SU-DHL-6 (cell line): ENCODE data around the gene LRGUK.
A peak's percentile ranks its signal among the peaks of the same experiment; 100 is the strongest.

ENCODE experiments used
- H2AFZ ChIP-seq: fragments of 200-600 bp; sonication (generic); 2 replicates; pipeline ENCODE4 v1.6.1; 2014; ENCODE audit warnings: low read depth, mild to moderate bottlenecking, moderate library complexity, mixed read lengths, antibody characterized with exemption, low read length; ENCODE audit not compliant: severe bottlenecking
- H3F3A ChIP-seq: fragments of 200-600 bp; shearing (Covaris generic); 2 replicates; pipeline ENCODE4 v1.6.0; 2016; ENCODE audit warnings: antibody characterized with exemption, mild to moderate bottlenecking; ENCODE audit not compliant: insufficient read depth
- H3K27ac ChIP-seq: fragments of 200-600 bp; sonication (generic); 2 replicates; pipeline ENCODE4 v1.5.1; 2016; ENCODE audit warnings: low read depth, mild to moderate bottlenecking, low read length, moderate library complexity, mixed read lengths
- H3K27me3 ChIP-seq: fragments of 200-600 bp; sonication (generic), shearing (Covaris generic); 2 replicates; pipeline ENCODE4 v1.6.0; 2014; ENCODE audit warnings: mild to moderate bottlenecking, low read length
- H3K36me3 ChIP-seq: fragments of 200-600 bp; sonication (generic); 2 replicates; pipeline ENCODE4 v1.6.1; 2014; ENCODE audit warnings: mild to moderate bottlenecking, low read length, mixed read lengths
- H3K4me2 ChIP-seq: fragments of 300-600, 200-600 bp; shearing (Covaris generic), sonication (generic); 2 replicates; pipeline ENCODE4 v1.6.0; 2014; ENCODE audit warnings: low read length, low read depth, mild to moderate bottlenecking; ENCODE audit not compliant: poor library complexity, severe bottlenecking
- H3K4me3 ChIP-seq: fragments of 200-600 bp; sonication (generic); 2 replicates; pipeline ENCODE4 v1.5.1; 2014; ENCODE audit warnings: antibody characterized with exemption, low read length, mild to moderate bottlenecking, mixed read lengths; ENCODE audit not compliant: insufficient read depth, poor library complexity, severe bottlenecking
- H3K79me2 ChIP-seq: fragments of 200-600 bp; sonication (generic); 2 replicates; pipeline ENCODE4 v1.6.1; 2014; ENCODE audit warnings: mild to moderate bottlenecking, low read length, moderate library complexity; ENCODE audit not compliant: insufficient read depth
- H3K9ac ChIP-seq: fragments of 200-600 bp; sonication (generic); 2 replicates; pipeline ENCODE4 v1.7.0; 2014; ENCODE audit warnings: mild to moderate bottlenecking, low read length
- H3K9me2 ChIP-seq: fragments of 200-600 bp; sonication (generic); replicated peaks from 2 replicates; pipeline ENCODE4 v1.6.1; 2014; ENCODE audit warnings: low read length; ENCODE audit not compliant: insufficient read depth
- H3K9me3 ChIP-seq: fragments of 200-600 bp; sonication (generic); 2 replicates; pipeline ENCODE4 v1.6.1; 2014; ENCODE audit warnings: low read length, mixed read lengths; ENCODE audit not compliant: insufficient read depth
- H4K20me1 ChIP-seq: fragments of 200-600 bp; sonication (generic); 2 replicates; pipeline ENCODE4 v1.6.1; 2014; ENCODE audit warnings: low read depth, mild to moderate bottlenecking, antibody characterized with exemption, low read length, moderate library complexity, mixed read lengths
- EZH2phosphoT487 ChIP-seq: fragments of 200-600 bp; sonication (generic), shearing (Covaris generic); conservative IDR thresholded peaks from 2 replicates; pipeline ENCODE4 v1.6.1; 2018; ENCODE audit warnings: mild to moderate bottlenecking, antibody characterized with exemption, low read length, moderate library complexity, mixed read lengths
- TF ChIP-seq, protein P1 (sequence below): fragments of 200-600 bp; sonication (generic); IDR thresholded peaks from one replicate; pipeline ENCODE4 v1.5.1; 2017; ENCODE audit warnings: antibody characterized with exemption, mild to moderate bottlenecking, low read length, moderate library complexity; ENCODE audit not compliant: insufficient read depth, poor library complexity, severe bottlenecking

Gene LRGUK

DNA sequence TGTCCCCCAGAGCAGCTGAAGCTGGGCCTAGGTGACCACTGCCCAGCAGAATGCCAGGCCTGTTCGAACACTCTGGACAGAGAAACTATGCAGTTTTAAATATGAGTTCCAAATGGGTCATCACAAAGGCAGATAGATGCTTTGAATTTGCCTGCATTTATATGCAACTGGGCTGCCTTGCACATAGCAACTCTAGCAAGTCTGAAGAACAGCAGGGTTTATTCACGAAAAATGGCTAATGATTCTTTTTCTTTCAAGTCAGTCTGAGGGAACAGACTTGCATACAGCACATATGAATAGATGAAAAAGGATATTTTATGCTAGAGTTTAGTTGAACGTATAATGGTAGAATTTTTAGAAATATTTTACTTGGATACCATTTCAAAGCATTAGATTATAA is 121.1 kb downstream of the LRGUK start:
- no peaks in the 10 kb centered on the region for H3K36me3 ChIP-seq
- H3F3A ChIP-seq = 0 out of 2 replicates have a peak, but pooled peaks cover 4% of the 10 kb centered on the region
- no peak overlapping the region for H3K27ac ChIP-seq
- H3K9me3 ChIP-seq = no peaks in the 10 kb centered on the region
- no peaks in the 10 kb centered on the region for H3K27me3 ChIP-seq
- no peak overlapping the region for H3K4me3 ChIP-seq
- H3K4me2 ChIP-seq = no peak overlapping the region
- no peaks in the 10 kb centered on the region for H3K9me2 ChIP-seq
- no peaks in the 10 kb centered on the region for H3K79me2 ChIP-seq
- TF ChIP-seq, protein P1, sequence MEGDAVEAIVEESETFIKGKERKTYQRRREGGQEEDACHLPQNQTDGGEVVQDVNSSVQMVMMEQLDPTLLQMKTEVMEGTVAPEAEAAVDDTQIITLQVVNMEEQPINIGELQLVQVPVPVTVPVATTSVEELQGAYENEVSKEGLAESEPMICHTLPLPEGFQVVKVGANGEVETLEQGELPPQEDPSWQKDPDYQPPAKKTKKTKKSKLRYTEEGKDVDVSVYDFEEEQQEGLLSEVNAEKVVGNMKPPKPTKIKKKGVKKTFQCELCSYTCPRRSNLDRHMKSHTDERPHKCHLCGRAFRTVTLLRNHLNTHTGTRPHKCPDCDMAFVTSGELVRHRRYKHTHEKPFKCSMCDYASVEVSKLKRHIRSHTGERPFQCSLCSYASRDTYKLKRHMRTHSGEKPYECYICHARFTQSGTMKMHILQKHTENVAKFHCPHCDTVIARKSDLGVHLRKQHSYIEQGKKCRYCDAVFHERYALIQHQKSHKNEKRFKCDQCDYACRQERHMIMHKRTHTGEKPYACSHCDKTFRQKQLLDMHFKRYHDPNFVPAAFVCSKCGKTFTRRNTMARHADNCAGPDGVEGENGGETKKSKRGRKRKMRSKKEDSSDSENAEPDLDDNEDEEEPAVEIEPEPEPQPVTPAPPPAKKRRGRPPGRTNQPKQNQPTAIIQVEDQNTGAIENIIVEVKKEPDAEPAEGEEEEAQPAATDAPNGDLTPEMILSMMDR = no peak
- no peak for TF ChIP-seq EZH2phosphoT487
- H4K20me1 ChIP-seq = no peaks in the 10 kb centered on the region
- H2AFZ ChIP-seq = no peak overlapping the region
- no peak overlapping the region for H3K9ac ChIP-seq

DNA sequence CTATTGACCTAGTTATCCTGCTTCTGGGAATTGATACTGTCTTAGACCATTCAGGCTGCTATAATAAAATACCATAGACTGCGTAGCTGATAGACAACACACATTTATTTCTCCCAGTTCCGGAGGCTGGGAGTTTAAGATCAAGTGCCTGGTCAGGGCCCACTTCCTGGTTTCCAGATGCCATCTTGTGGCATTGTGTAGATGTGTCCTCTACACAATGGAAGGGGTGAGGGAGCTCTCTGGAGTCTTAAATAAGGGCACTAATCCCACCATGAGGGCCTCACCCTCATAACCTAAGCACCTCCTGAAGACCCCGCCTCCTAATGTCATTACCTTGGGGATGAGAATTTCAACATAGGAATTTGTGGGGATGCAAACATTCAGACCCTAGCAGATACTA is 127.2 kb downstream of the LRGUK start:
- no peaks in the 10 kb centered on the region for H3K9me2 ChIP-seq
- H4K20me1 ChIP-seq = no peaks in the 10 kb centered on the region
- H3K4me3 ChIP-seq = no peak overlapping the region
- no peak overlapping the region for H3K27ac ChIP-seq
- H3K9ac ChIP-seq = no peak overlapping the region
- H3K9me3 ChIP-seq = no peaks in the 10 kb centered on the region
- no peak overlapping the region for H2AFZ ChIP-seq
- H3K27me3 ChIP-seq = no peaks in the 10 kb centered on the region
- no peak for TF ChIP-seq EZH2phosphoT487
- TF ChIP-seq, protein P1 = peak; percentile 27
- no peaks in the 10 kb centered on the region for H3K36me3 ChIP-seq
- H3F3A ChIP-seq = no peaks in the 10 kb centered on the region
- H3K4me2 ChIP-seq = no peak overlapping the region
- H3K79me2 ChIP-seq = no peaks in the 10 kb centered on the region

DNA sequence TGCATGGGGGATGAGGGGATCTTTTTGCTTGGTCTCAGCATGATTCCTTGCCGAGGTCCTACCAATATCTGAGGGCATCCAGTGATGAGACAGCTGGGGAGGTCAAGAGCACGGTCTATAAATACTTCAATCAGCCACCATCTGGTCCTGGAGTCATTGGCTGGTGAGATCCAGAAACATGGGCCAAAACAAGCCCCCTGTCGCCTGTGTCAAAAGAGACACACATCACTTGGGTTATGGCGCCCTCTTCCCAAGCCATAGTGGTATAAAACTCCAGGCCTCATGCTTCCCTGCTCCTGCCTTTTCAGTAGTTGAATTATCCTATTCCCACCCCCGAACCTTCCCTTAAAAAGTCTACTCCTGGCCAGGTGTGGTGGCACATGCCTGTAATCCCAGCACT is 128.7 kb downstream of the LRGUK start:
- Histone ChIP-seq H3K9me3 (no peaks in the 10 kb centered on the region), H3K4me3 (no peak overlapping the region), H3K79me2 (no peaks in the 10 kb centered on the region), H4K20me1 (no peaks in the 10 kb centered on the region), H3K9ac (no peak overlapping the region), H3F3A (no peaks in the 10 kb centered on the region), H3K9me2 (no peaks in the 10 kb centered on the region), H3K27me3 (no peaks in the 10 kb centered on the region), H3K27ac (no peak overlapping the region), H3K4me2 (no peak overlapping the region), H2AFZ (no peak overlapping the region), H3K36me3 (no peaks in the 10 kb centered on the region)
- no peak for TF ChIP-seq EZH2phosphoT487
- TF ChIP-seq, protein P1 = no peak

DNA sequence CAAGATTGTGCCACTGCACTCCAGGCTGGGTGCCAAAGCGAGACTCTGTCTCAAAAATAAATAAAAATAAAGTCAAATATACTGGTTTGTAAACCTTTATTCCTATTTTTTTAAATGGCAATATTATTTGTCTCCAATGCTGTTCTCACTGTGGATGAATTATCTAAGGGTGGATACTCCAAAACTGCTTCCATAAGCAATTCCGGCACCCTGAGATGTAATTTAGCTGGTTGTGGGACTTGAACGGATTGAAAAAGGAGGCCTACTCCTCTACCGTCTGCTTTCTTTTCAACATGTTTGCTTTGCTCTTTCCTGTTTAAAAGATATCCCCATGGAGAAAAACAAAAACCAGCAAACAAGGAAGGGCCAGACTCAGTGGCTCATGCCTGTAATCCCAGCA is 135.2 kb downstream of the LRGUK start:
- H3K4me3 ChIP-seq = no peak overlapping the region
- no peaks in the 10 kb centered on the region for H3K36me3 ChIP-seq
- H2AFZ ChIP-seq = no peak overlapping the region
- no peaks in the 10 kb centered on the region for H3F3A ChIP-seq
- no peaks in the 10 kb centered on the region for H4K20me1 ChIP-seq
- H3K9me2 ChIP-seq = no peaks in the 10 kb centered on the region
- no peak for TF ChIP-seq EZH2phosphoT487
- TF ChIP-seq, protein P1 = no peak
- no peaks in the 10 kb centered on the region for H3K79me2 ChIP-seq
- no peak overlapping the region for H3K9ac ChIP-seq
- peaks cover 7% of the 10 kb centered on the region; the same call in 1 of the 2 replicates for H3K9me3 ChIP-seq
- H3K27me3 ChIP-seq = 0 out of 2 replicates have a peak, but pooled peaks cover 3% of the 10 kb centered on the region
- no peak overlapping the region for H3K4me2 ChIP-seq
- no peak overlapping the region for H3K27ac ChIP-seq
